HCT116 (cell line): Measurements from ENCODE around the gene CHST8. TPM values are rescaled to one million over a fixed set of nuclear protein-coding genes. Genes with fewer than 3 reads are reported as not detected.

Source experiments
- ATAC-seq: fragments of 200-7000 bp; cut with Tn5 transposase; 2 replicates; pipeline ENCODE4 v1.9.1; 2020; ENCODE audit warnings: mild to moderate bottlenecking, moderate library complexity
- BruUV-seq: library from RNA; stranded (reverse); fragments of 400-500 nt; replicated peaks from 2 replicates; lab custom pipeline; 2021; lab: Mats Ljungman, UMichigan
- CTCF ChIA-PET: fragments of 300-600 bp; sonication (Branson Sonifier 250); formaldehyde crosslinking; loops from one replicate; lab custom pipeline; 2021; ENCODE audit warnings: antibody characterized with exemption; lab: Charles Lee
- POLR2A ChIA-PET: fragments of 300-600, 350-600 bp; sonication (Branson Sonifier 250); formaldehyde crosslinking; loops from one replicate; lab custom pipeline; 2021; ENCODE audit warnings: antibody characterized with exemption; lab: Charles Lee
- RAD21 ChIA-PET, 2 experiments: fragments of 300-600 bp; sonication (Branson Sonifier 250); formaldehyde crosslinking; loops; one replicate each; lab custom pipeline; 2023; ENCODE audit warnings: low total read pairs in 2 of 2; ENCODE audit not compliant: uncharacterized antibody in 2 of 2, unreplicated experiment in 2 of 2, low non-redundant PET in 1 of 2; lab: Charles Lee
- DNase-seq: peaks from one replicate; pipeline ENCODE4 v3.0.0-alpha.2; 2010; ENCODE audit warnings: low read depth, low spot score
- H2AFZ ChIP-seq: fragments of 200-600 bp; shearing (Covaris generic), sonication (generic); 2 replicates; pipeline ENCODE4 v1.6.1; 2017; ENCODE audit warnings: low read depth, mixed run types, mixed read lengths, antibody characterized with exemption, low read length; ENCODE audit not compliant: poor library complexity, severe bottlenecking
- H3K27ac ChIP-seq: 2 replicates; pipeline ENCODE4 v1.5.1; 2012; ENCODE audit warnings: low read depth, low read length
- H3K27me3 ChIP-seq: fragments of 200-600 bp; sonication (generic); 2 replicates; pipeline ENCODE4 v1.6.1; 2016; ENCODE audit warnings: mixed run types, low read length, mixed read lengths; ENCODE audit not compliant: insufficient read depth
- H3K36me3 ChIP-seq, 2 experiments: fragments of 200-500 bp in 1 of 2; fragments of 200-600 bp in 1 of 2; sonication (Bioruptor generic) in 1 of 2; sonication (generic) in 1 of 2; 2 replicates each; pipeline versions ENCODE4 v1.5.1 to v1.6.1; 2014 to 2016; ENCODE audit warnings: low read length in 2 of 2, inconsistent platforms in 1 of 2, mixed read lengths in 1 of 2, mixed run types in 1 of 2; ENCODE audit not compliant: insufficient read depth in 2 of 2, control insufficient read depth in 1 of 2
- H3K4me1 ChIP-seq, 2 experiments: fragments of 200-600 bp in 1 of 2; sonication (generic) in 1 of 2; 2 replicates each; pipeline versions ENCODE4 v1.5.1 to v1.6.1; 2012 to 2017; ENCODE audit warnings: low read length in 2 of 2, inconsistent platforms in 1 of 2, mild to moderate bottlenecking in 1 of 2, mixed read lengths in 1 of 2, mixed run types in 1 of 2, moderate library complexity in 1 of 2; ENCODE audit not compliant: insufficient read depth in 2 of 2, control insufficient read depth in 1 of 2
- H3K4me2 ChIP-seq: fragments of 200-600 bp; sonication (generic); 2 replicates; pipeline ENCODE4 v1.6.1; 2017; ENCODE audit warnings: mixed run types, low read length, mixed read lengths
- H3K4me3 ChIP-seq, 2 experiments: fragments of 200-600 bp in 1 of 2; sonication (generic) in 1 of 2; replicated peaks in 1 of 2; 2 replicates each; pipeline ENCODE4 v1.5.1; 2011 to 2016; ENCODE audit warnings: low read length in 2 of 2, control low read depth in 1 of 2, low read depth in 1 of 2, mild to moderate bottlenecking in 1 of 2, mixed read lengths in 1 of 2, mixed run types in 1 of 2
- H3K79me2 ChIP-seq: fragments of 200-600 bp; sonication (generic); 2 replicates; pipeline ENCODE4 v1.6.1; 2017; ENCODE audit warnings: mild to moderate bottlenecking, mixed run types, low read length, moderate library complexity, mixed read lengths; ENCODE audit not compliant: insufficient read depth
- H3K9ac ChIP-seq: fragments of 200-600 bp; sonication (generic); 2 replicates; pipeline ENCODE4 v1.6.1; 2016; ENCODE audit warnings: low read length, mixed read lengths
- H3K9me2 ChIP-seq: fragments of 200-600 bp; sonication (generic), shearing (Covaris generic); 2 replicates; pipeline ENCODE4 v1.6.1; 2017; ENCODE audit warnings: mixed run types, mild to moderate bottlenecking, moderate library complexity; ENCODE audit not compliant: insufficient read depth
- H3K9me3 ChIP-seq, 2 experiments: fragments of 200-500 bp in 1 of 2; fragments of 200-600 bp in 1 of 2; sonication (Bioruptor generic) in 1 of 2; sonication (generic) in 1 of 2; 2 replicates each; pipeline ENCODE4 v1.6.1; 2014 to 2017; ENCODE audit warnings: low read length in 2 of 2, mixed read lengths in 2 of 2, inconsistent platforms in 1 of 2, low read depth in 1 of 2, mild to moderate bottlenecking in 1 of 2, mixed run types in 1 of 2, moderate library complexity in 1 of 2; ENCODE audit not compliant: control insufficient read depth in 1 of 2, insufficient read depth in 1 of 2
- H4K20me1 ChIP-seq: fragments of 200-600 bp; sonication (generic), shearing (Covaris generic); 2 replicates; pipeline ENCODE4 v1.6.1; 2017; ENCODE audit warnings: mixed run types, mild to moderate bottlenecking, moderate library complexity; ENCODE audit not compliant: insufficient read depth
- ATF3 ChIP-seq: IDR thresholded peaks from 2 replicates; pipeline ENCODE4 v1.6.1; 2012
- CBX3 ChIP-seq: IDR thresholded peaks from 2 replicates; pipeline ENCODE4 v1.6.1; 2012; ENCODE audit warnings: low read depth
- CEBPB ChIP-seq: IDR thresholded peaks from 2 replicates; pipeline ENCODE4 v1.6.1; 2012; ENCODE audit warnings: low read depth
- CTCF ChIP-seq, 3 experiments: fragments of 200-600 bp in 1 of 3; sonication (generic) in 1 of 3; IDR thresholded peaks in 2 of 3; conservative IDR thresholded peaks in 1 of 3; 2 replicates each; pipeline ENCODE4 v1.5.1; 2012 to 2017; ENCODE audit warnings: low read depth in 2 of 3, low read length in 2 of 3, antibody characterized with exemption in 1 of 3, borderline replicate concordance in 1 of 3, control low read depth in 1 of 3, mild to moderate bottlenecking in 1 of 3, mixed read lengths in 1 of 3, mixed run types in 1 of 3, moderate library complexity in 1 of 3; ENCODE audit not compliant: insufficient read depth in 1 of 3
- EGR1 ChIP-seq: IDR thresholded peaks from 2 replicates; pipeline ENCODE4 v1.6.1; 2012; ENCODE audit warnings: low read depth
- ELF1 ChIP-seq: IDR thresholded peaks from 2 replicates; pipeline ENCODE4 v1.6.1; 2012; ENCODE audit warnings: low read depth, borderline replicate concordance
- FOSL1 ChIP-seq: IDR thresholded peaks from 2 replicates; pipeline ENCODE4 v1.6.1; 2012; ENCODE audit warnings: low read depth
- JUND ChIP-seq: IDR thresholded peaks from 2 replicates; pipeline ENCODE4 v1.6.1; 2012
- MAX ChIP-seq: IDR thresholded peaks from 2 replicates; pipeline ENCODE4 v1.6.1; 2012
- POLR2AphosphoS5 ChIP-seq: IDR thresholded peaks from 2 replicates; pipeline ENCODE4 v1.6.1; 2011; ENCODE audit warnings: mild to moderate bottlenecking, low read depth, low read length, moderate library complexity
- RAD21 ChIP-seq: IDR thresholded peaks from 2 replicates; pipeline ENCODE4 v1.6.1; 2012; ENCODE audit warnings: low read depth, mild to moderate bottlenecking
- REST ChIP-seq: IDR thresholded peaks from 2 replicates; pipeline ENCODE4 v1.6.1; 2012; ENCODE audit warnings: low read depth
- SIN3A ChIP-seq: IDR thresholded peaks from 2 replicates; pipeline ENCODE4 v1.6.1; 2012; ENCODE audit warnings: low read depth
- SP1 ChIP-seq: IDR thresholded peaks from 2 replicates; pipeline ENCODE4 v1.6.1; 2012; ENCODE audit warnings: low read depth
- SRF ChIP-seq: IDR thresholded peaks from 2 replicates; pipeline ENCODE4 v1.6.1; 2012; ENCODE audit warnings: low read depth
- TCF7L2 ChIP-seq: IDR thresholded peaks from 2 replicates; pipeline ENCODE4 v1.7.0; 2011; ENCODE audit warnings: borderline replicate concordance, inconsistent platforms; ENCODE audit not compliant: insufficient read depth, insufficient read length; ENCODE audit errors: extremely low read depth
- YY1 ChIP-seq: IDR thresholded peaks from 2 replicates; pipeline ENCODE4 v1.6.1; 2011; ENCODE audit warnings: low read length, low read depth, moderate library complexity, mild to moderate bottlenecking; ENCODE audit not compliant: insufficient replicate concordance; ENCODE audit errors: extremely low read depth
- ZFX ChIP-seq: fragments of 450-650 bp; IDR thresholded peaks from 2 replicates; pipeline ENCODE4 v1.6.1; 2017
- ZNF274 ChIP-seq: fragments of 200-500 bp; sonication (Bioruptor generic); IDR thresholded peaks from 2 replicates; pipeline ENCODE4 v1.6.1; 2014; ENCODE audit warnings: mild to moderate bottlenecking, low read depth, low read length, inconsistent platforms
- intact Hi-C: fragments of 100-400 bp; cut with micrococcal nuclease; formaldehyde crosslinking; loops from 2 replicates; pipeline ENCODE4 v1.10.0; 2022
- total RNA-seq: library from RNA; stranded (reverse); gene quantifications from one replicate; pipeline ENCODE4 v1.2.1, GENCODE V29; 2021; ENCODE audit not compliant: unreplicated experiment

The CHST8 gene
- total RNA-seq, 1 experiment from 2014 or later = not detected

GRCh38 chr19:33697766-33698165 lies 76.0 kb downstream of the CHST8 start:
- H3K4me1 ChIP-seq = no peaks in the 10 kb centered on the region
- no peak overlapping the region for H3K4me2 ChIP-seq
- H2AFZ ChIP-seq = no peak overlapping the region
- no peak overlapping the region for H3K4me3 ChIP-seq
- DNase-seq (no peak), ATAC-seq (no peak)
- POLR2A ChIA-PET = no interaction called here
- no peaks in the 10 kb centered on the region for H3K36me3 ChIP-seq
- no peaks in the 10 kb centered on the region for H3K79me2 ChIP-seq
- intact Hi-C loops = no loop called here
- no TSS peak for BruUV-seq
- RAD21 ChIA-PET = no interaction called here
- H3K9ac ChIP-seq = no peak overlapping the region
- no peaks in the 10 kb centered on the region for H3K9me3 ChIP-seq
- no peak overlapping the region for H3K27ac ChIP-seq
- H4K20me1 ChIP-seq = no peaks in the 10 kb centered on the region
- H3K27me3 ChIP-seq = peaks cover 37% of the 10 kb centered on the region
- CTCF ChIA-PET = no interaction called here
- TF ChIP-seq RAD21 = no peak
- TF ChIP-seq JUND = no peak
- no peak for TF ChIP-seq CBX3
- TF ChIP-seq ZFX = no peak
- no peak for TF ChIP-seq POLR2AphosphoS5
- no peak for TF ChIP-seq SIN3A
- no peak for TF ChIP-seq CEBPB
- no peak for TF ChIP-seq SP1
- TF ChIP-seq MAX = no peak
- no peak for TF ChIP-seq YY1
- TF ChIP-seq ATF3 = no peak
- no peak for TF ChIP-seq REST
- no peak for TF ChIP-seq ZNF274
- no peak for TF ChIP-seq TCF7L2
- TF ChIP-seq CTCF (IDR thresholded peaks at IDR 0.05 in 2 of 3, conservative IDR thresholded peaks at IDR 0.05 in 1 of 3; ENCODE audit: borderline replicate concordance in 1 of 3, insufficient read depth in 1 of 3, low read depth in 2 of 3, low read length in 2 of 3) = no peak
- TF ChIP-seq FOSL1 = no peak
- TF ChIP-seq EGR1 = no peak
- no peak for TF ChIP-seq SRF
- no peak for TF ChIP-seq ELF1
- H3K9me2 ChIP-seq = no peaks in the 10 kb centered on the region
